A673 (cell line): Measurements from ENCODE around the gene POP4.

Experiments used
- EZH2 ChIP-seq: fragments of 200-600 bp; sonication (generic); IDR thresholded peaks from 2 replicates; pipeline ENCODE4 v1.6.1; 2017; ENCODE audit warnings: borderline replicate concordance, low read depth, mild to moderate bottlenecking, mixed read lengths, antibody characterized with exemption, low read length; ENCODE audit not compliant: poor library complexity, severe bottlenecking
- TF ChIP-seq, protein P1 (sequence below): fragments of 300-800, 200-600 bp; sonication (generic); conservative IDR thresholded peaks from 2 replicates; pipeline ENCODE4 v1.5.1; 2017; ENCODE audit warnings: low read depth, mild to moderate bottlenecking, antibody characterized with exemption, low read length, moderate library complexity, mixed read lengths

DNA sequence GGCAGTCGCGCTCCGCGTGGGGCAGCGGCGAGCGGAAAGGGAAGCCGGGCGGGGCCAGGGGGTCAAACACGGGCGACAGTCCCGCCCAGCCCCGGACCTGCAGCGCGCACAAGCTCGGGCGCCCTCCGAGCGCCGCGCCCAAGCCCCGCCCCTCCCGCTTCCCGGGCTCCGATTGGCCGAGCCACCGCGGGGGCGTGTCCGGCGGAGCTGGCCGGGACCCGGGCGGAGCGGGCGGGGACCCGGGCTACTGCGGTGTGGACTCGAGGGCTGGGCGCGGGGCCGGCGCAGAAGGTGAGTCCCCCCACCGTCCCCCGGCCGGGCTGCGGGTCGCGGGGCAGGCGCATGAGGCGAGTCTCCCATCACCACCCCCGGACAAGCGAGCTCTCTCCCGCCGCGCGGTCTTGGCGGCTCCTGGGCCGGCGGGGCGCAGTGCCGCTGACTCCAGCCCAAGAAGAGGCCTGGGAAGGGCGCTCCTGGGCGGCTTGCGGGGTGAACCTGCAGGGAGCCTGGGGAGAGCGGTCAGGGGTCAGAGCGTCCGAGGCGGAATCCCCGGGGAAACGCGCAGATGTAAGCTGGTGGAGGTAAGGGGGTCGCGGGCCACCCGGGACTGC, 59.2 kb downstream of the POP4 start, which contains the start of gene PLEKHF1:
- TF ChIP-seq, protein P1, sequence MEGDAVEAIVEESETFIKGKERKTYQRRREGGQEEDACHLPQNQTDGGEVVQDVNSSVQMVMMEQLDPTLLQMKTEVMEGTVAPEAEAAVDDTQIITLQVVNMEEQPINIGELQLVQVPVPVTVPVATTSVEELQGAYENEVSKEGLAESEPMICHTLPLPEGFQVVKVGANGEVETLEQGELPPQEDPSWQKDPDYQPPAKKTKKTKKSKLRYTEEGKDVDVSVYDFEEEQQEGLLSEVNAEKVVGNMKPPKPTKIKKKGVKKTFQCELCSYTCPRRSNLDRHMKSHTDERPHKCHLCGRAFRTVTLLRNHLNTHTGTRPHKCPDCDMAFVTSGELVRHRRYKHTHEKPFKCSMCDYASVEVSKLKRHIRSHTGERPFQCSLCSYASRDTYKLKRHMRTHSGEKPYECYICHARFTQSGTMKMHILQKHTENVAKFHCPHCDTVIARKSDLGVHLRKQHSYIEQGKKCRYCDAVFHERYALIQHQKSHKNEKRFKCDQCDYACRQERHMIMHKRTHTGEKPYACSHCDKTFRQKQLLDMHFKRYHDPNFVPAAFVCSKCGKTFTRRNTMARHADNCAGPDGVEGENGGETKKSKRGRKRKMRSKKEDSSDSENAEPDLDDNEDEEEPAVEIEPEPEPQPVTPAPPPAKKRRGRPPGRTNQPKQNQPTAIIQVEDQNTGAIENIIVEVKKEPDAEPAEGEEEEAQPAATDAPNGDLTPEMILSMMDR: no peak
- no peak for TF ChIP-seq EZH2
